Activated CD8-positive, alpha-beta T cell treated with anti-CD3 and anti-CD28 coated beads for 36 hours (primary cell): ENCODE measurements around the gene TLE3. TPM values are rescaled to one million over a fixed set of nuclear protein-coding genes. Genes with fewer than 3 reads are reported as not detected.

Experiments
- ATAC-seq: fragments of 200-7000 bp; cut with Tn5 transposase; one replicate; pipeline ENCODE4 v1.10.0; 2021; ENCODE audit warnings: mild to moderate bottlenecking, moderate library complexity
- CTCF ChIA-PET: fragments of 350-600 bp; sonication (Branson Sonifier 250); formaldehyde crosslinking; loops from one replicate; lab custom pipeline; 2021; ENCODE audit warnings: antibody characterized with exemption; lab: Charles Lee
- POLR2A ChIA-PET: fragments of 350-600 bp; sonication (Branson Sonifier 250); formaldehyde crosslinking; loops from one replicate; lab custom pipeline; 2021; ENCODE audit warnings: antibody characterized with exemption; lab: Charles Lee
- DNase-seq: peaks from one replicate; pipeline ENCODE4 v3.0.0-alpha.2; 2020
- H3K27ac Mint-ChIP-seq: one replicate; pipeline ENCODE4 v1.8.0; 2021; ENCODE audit warnings: mild to moderate bottlenecking, mixed read lengths
- H3K27me3 Mint-ChIP-seq: one replicate; pipeline ENCODE4 v1.8.0; 2021; ENCODE audit warnings: mixed read lengths
- H3K36me3 Mint-ChIP-seq: one replicate; pipeline ENCODE4 v1.8.0; 2021; ENCODE audit warnings: low read depth, mixed read lengths
- H3K4me1 Mint-ChIP-seq: one replicate; pipeline ENCODE4 v1.8.0; 2021; ENCODE audit warnings: low read depth, mixed read lengths
- H3K4me3 Mint-ChIP-seq: one replicate; pipeline ENCODE4 v1.8.0; 2021; ENCODE audit warnings: mild to moderate bottlenecking, moderate library complexity, mixed read lengths
- H3K9me3 Mint-ChIP-seq: one replicate; pipeline ENCODE4 v1.8.0; 2021; ENCODE audit warnings: mixed read lengths
- intact Hi-C: fragments of 100-400 bp; cut with micrococcal nuclease; formaldehyde crosslinking; loops from one replicate; pipeline ENCODE4 v1.10.0; 2022
- total RNA-seq, 2 experiments: library from RNA; stranded (reverse); gene quantifications; one replicate each; pipeline ENCODE4 v1.2.3, GENCODE V29; 2021
- TF ChIP-seq, protein P1 (sequence below): fragments of 200-600 bp; IDR thresholded peaks from one replicate; pipeline ENCODE4 v1.8.0; 2022; ENCODE audit warnings: antibody characterized with exemption, mild to moderate bottlenecking

TLE3 gene
- total RNA-seq, 2 experiments from 2014 or later, result 48.4 to 64.2 TPM

DNA sequence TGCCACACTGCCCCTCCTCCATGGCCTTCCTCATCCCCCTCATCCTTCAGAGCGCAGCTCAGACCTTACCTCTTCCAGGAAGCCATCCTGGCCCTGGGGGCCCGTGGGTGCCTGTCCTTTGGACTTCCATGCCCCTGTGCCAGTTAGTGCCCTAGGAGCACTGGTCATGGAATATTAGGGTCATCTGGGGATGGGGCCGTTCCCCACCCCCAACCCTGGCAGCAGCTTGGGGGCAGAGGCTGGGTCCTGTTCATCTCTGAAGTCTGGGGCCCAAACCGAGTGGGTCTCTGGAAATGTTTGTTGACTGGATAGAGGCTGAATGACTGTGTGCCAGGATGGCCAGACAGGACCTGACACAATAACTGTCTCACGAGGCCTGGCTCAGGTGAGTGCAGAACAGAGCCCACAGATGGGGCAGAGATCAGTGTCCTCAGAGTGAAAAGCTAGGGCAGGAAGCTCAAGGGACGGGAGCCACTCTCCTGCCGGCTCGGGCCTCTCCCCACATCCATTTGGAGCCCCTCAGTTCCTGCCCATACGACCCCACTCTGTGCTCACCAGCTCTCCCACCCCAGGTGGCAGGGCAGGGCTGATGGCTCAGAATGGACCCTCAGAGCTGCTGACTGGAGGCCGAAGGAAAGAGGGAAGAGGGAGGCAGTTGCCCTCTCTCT is 62.5 kb downstream of the TLE3 start:
- Mint-ChIP-seq H3K4me1 (no peaks in the 10 kb centered on the region), H3K27ac (no peak overlapping the region), H3K36me3 (no peaks in the 10 kb centered on the region), H3K9me3 (no peaks in the 10 kb centered on the region), H3K4me3 (no peak overlapping the region), H3K27me3 (no peaks in the 10 kb centered on the region)
- ATAC-seq, result no peak
- POLR2A ChIA-PET, result interaction anchor here (1.0 to 1.4 kb wide), 2 partner anchors 12 to 64 kb away, joined by 4 read pairs; no protein-coding TSS in a partner anchor
- DNase-seq, result no peak
- TF ChIP-seq, protein P1, sequence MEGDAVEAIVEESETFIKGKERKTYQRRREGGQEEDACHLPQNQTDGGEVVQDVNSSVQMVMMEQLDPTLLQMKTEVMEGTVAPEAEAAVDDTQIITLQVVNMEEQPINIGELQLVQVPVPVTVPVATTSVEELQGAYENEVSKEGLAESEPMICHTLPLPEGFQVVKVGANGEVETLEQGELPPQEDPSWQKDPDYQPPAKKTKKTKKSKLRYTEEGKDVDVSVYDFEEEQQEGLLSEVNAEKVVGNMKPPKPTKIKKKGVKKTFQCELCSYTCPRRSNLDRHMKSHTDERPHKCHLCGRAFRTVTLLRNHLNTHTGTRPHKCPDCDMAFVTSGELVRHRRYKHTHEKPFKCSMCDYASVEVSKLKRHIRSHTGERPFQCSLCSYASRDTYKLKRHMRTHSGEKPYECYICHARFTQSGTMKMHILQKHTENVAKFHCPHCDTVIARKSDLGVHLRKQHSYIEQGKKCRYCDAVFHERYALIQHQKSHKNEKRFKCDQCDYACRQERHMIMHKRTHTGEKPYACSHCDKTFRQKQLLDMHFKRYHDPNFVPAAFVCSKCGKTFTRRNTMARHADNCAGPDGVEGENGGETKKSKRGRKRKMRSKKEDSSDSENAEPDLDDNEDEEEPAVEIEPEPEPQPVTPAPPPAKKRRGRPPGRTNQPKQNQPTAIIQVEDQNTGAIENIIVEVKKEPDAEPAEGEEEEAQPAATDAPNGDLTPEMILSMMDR, result no peak
- intact Hi-C loops, result no loop called here
- CTCF ChIA-PET, result interaction anchor here (0.5 kb wide), 1 partner anchor 30 kb away, joined by 3 read pairs; no protein-coding TSS in a partner anchor

- DNase-seq (no peak), ATAC-seq (no peak)
- H3K9me3 Mint-ChIP-seq, result no peaks in the 10 kb centered on the region
- POLR2A ChIA-PET, result interaction anchor here (1.0 to 1.4 kb wide), 2 partner anchors 11 to 64 kb away, joined by 4 read pairs; no protein-coding TSS in a partner anchor
- no peaks in the 10 kb centered on the region for H3K27me3 Mint-ChIP-seq
- no peak overlapping the region for H3K4me3 Mint-ChIP-seq
- intact Hi-C loops, result no loop called here
- CTCF ChIA-PET, result no interaction called here
- H3K27ac Mint-ChIP-seq, result no peak overlapping the region
- TF ChIP-seq, protein P1, result no peak
- no peaks in the 10 kb centered on the region for H3K4me1 Mint-ChIP-seq
- no peaks in the 10 kb centered on the region for H3K36me3 Mint-ChIP-seq
Observed at GRCh38 chr15:70034596-70034995, 63.1 kb downstream of the TLE3 start.

- Mint-ChIP-seq H3K4me3 (no peak overlapping the region), H3K9me3 (no peaks in the 10 kb centered on the region), H3K27me3 (no peaks in the 10 kb centered on the region), H3K4me1 (no peaks in the 10 kb centered on the region), H3K27ac (no peak overlapping the region), H3K36me3 (no peaks in the 10 kb centered on the region)
- intact Hi-C loops, result no loop called here
- ChIA-PET POLR2A (interaction anchor here (1.4 kb wide), 1 partner anchor 11 kb away, joined by 4 read pairs; no protein-coding TSS in a partner anchor), CTCF (no interaction called here)
- ATAC-seq (no peak), DNase-seq (no peak)
- TF ChIP-seq, protein P1, result no peak
Observed at GRCh38 chr15:70034141-70034540, 63.6 kb downstream of the TLE3 start.

- intact Hi-C loops, result no loop called here
- DNase-seq (no peak), ATAC-seq (no peak)
- TF ChIP-seq, protein P1, result no peak
- Mint-ChIP-seq H3K27me3 (no peaks in the 10 kb centered on the region), H3K27ac (no peak overlapping the region), H3K36me3 (no peaks in the 10 kb centered on the region), H3K4me1 (no peaks in the 10 kb centered on the region), H3K9me3 (no peaks in the 10 kb centered on the region), H3K4me3 (no peak overlapping the region)
- CTCF ChIA-PET, result no interaction called here
- POLR2A ChIA-PET, result interaction anchor here (1.4 kb wide), 1 partner anchor 10 kb away, joined by 4 read pairs; no protein-coding TSS in a partner anchor
Observed at GRCh38 chr15:70033529-70034140, 64.1 kb downstream of the TLE3 start.

DNA sequence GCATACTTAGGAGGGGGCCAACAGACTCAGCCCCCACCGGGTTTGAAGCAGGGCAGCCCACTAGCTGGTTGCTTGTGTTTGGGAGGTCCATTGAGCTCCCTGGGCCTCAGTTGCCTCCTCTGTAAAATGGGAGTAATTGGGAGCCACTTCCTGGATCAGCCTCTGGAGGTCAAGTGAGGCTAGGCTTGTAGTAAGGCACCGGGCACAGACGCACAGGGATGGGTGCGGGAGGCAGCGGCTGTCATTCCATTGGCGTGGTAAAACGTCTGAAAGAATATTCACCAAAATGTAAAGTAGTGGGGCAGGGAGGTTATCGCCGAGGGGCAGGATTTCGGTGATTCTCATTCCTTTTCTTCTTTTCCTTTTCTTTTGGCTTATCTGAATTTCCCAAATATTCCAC is 64.6 kb downstream of the TLE3 start:
- no peak for ATAC-seq
- no peak overlapping the region for H3K4me3 Mint-ChIP-seq
- TF ChIP-seq, protein P1, result no peak
- POLR2A ChIA-PET, result no interaction called here
- no peaks in the 10 kb centered on the region for H3K9me3 Mint-ChIP-seq
- H3K4me1 Mint-ChIP-seq, result no peaks in the 10 kb centered on the region
- H3K36me3 Mint-ChIP-seq, result no peaks in the 10 kb centered on the region
- H3K27ac Mint-ChIP-seq, result no peak overlapping the region
- H3K27me3 Mint-ChIP-seq, result no peaks in the 10 kb centered on the region
- DNase-seq, result no peak
- CTCF ChIA-PET, result no interaction called here
- intact Hi-C loops, result no loop called here
